Activated naive CD8-positive, alpha-beta T cell (primary cell): Measurements from ENCODE around the gene DCDC1.

Experiments used
- H3K27ac Mint-ChIP-seq: one replicate; pipeline ENCODE4 v1.8.0; 2021; ENCODE audit warnings: mixed read lengths
- H3K27me3 Mint-ChIP-seq: one replicate; pipeline ENCODE4 v1.8.0; 2021; ENCODE audit warnings: mixed read lengths
- H3K36me3 Mint-ChIP-seq: one replicate; pipeline ENCODE4 v1.8.0; 2021; ENCODE audit warnings: mixed read lengths
- H3K4me1 Mint-ChIP-seq: one replicate; pipeline ENCODE4 v1.8.0; 2021; ENCODE audit warnings: low read depth, mixed read lengths
- H3K4me3 Mint-ChIP-seq: one replicate; pipeline ENCODE4 v1.8.0; 2021; ENCODE audit warnings: mild to moderate bottlenecking, mixed read lengths
- H3K9me3 Mint-ChIP-seq: one replicate; pipeline ENCODE4 v1.8.0; 2021; ENCODE audit warnings: low read depth, mixed read lengths

The DCDC1 gene

DNA sequence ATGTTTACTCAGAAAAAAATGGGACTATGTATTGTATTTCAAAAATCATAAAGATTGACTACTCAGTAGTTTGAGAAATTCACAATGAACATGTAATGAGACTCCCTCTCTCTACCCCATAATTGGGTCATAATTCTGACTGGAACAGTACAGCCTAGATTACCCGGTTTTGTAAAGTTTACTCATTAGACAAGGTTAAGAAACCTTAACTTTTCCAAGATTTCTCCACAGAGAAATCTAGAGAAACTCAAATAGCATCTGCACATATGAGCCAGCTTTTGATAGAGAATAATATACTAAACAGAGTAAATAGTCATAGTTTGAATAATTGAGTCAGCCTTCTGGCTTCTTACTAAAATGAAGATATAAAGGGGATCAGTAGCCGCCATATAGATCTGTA is 452.3 kb downstream of the DCDC1 start:
- Mint-ChIP-seq H3K36me3 (no peaks in the 10 kb centered on the region), H3K27ac (no peak overlapping the region), H3K4me1 (no peaks in the 10 kb centered on the region), H3K9me3 (no peaks in the 10 kb centered on the region), H3K27me3 (peaks cover 7% of the 10 kb centered on the region), H3K4me3 (no peak overlapping the region)

DNA sequence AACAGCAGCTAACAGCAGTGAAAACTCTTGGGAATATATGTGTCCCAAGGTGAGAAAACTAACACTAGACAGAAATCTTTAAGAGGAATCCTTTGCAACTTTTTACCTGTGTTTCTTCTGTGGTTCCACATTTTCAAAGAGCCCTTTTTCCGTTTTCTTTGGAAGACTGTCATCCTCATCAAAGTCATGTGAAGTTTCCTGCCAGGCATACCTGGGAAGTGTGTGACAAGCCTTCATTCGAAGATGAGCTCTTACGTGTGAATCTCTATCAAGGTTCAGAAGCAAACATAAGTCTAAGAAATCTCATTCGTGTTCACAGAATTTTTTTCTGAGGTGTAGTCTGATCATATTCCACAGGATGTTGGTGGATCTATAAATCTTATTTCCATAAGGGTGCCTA is 452.8 kb downstream of the DCDC1 start:
- Mint-ChIP-seq H3K27me3 (peaks cover 7% of the 10 kb centered on the region), H3K4me3 (no peak overlapping the region), H3K27ac (no peak overlapping the region), H3K4me1 (no peaks in the 10 kb centered on the region), H3K9me3 (no peaks in the 10 kb centered on the region), H3K36me3 (no peaks in the 10 kb centered on the region)

DNA sequence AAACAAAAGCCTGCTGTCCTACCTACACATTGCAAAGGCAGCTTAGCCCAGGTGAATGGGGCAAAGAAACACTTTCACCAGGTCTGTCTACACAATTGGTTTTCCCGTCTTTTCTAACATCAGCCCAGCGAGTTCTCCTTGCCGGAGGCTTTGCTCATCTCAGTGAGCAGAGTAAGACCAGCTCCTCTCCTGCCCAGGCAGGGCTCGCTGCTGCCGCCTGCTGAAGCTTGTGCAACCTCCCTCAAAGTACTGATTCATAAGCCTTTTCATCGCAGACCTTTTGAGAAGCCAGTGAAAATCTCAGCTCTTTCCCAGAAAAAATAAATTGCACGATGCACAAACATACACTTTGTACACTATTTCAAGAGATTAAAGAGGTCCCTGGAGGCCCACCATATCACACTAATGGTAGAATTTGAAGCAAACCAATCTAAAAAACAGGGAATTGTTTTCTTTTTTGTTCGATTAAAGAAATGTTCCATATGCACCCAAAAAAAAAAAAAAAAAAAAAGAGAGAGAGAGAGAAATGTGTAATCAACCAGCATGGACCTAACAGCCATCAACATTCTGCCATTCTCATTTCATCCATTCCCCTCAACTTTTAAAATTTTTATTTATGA is 455.3 kb downstream of the DCDC1 start:
- no peak overlapping the region for H3K27ac Mint-ChIP-seq
- no peaks in the 10 kb centered on the region for H3K4me1 Mint-ChIP-seq
- no peak overlapping the region for H3K4me3 Mint-ChIP-seq
- H3K36me3 Mint-ChIP-seq = no peaks in the 10 kb centered on the region
- H3K9me3 Mint-ChIP-seq = no peaks in the 10 kb centered on the region
- H3K27me3 Mint-ChIP-seq = peaks cover 7% of the 10 kb centered on the region

DNA sequence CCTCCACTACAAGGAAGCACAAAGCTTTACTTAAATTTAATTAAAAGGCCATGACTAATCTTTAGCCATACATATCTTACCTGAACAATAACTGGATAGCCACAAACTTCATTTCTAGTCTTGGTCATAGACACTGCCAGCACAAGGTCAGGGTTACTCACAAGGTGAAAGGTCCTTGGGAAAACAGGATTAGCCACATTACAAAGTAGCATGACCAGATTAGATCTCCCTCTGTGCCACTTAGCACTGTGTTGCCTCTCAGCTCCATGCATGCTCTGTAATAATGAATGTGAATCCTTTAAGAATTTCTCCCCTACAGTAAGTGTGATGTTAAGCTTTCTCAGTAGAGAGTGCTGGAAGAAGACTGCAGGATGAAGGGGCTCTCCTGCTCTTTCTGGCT is 458.3 kb downstream of the DCDC1 start:
- H3K4me3 Mint-ChIP-seq = no peak overlapping the region
- no peaks in the 10 kb centered on the region for H3K36me3 Mint-ChIP-seq
- peaks cover 5% of the 10 kb centered on the region for H3K27me3 Mint-ChIP-seq
- peaks cover under 1% of the 10 kb centered on the region for H3K9me3 Mint-ChIP-seq
- no peak overlapping the region for H3K27ac Mint-ChIP-seq
- no peaks in the 10 kb centered on the region for H3K4me1 Mint-ChIP-seq

DNA sequence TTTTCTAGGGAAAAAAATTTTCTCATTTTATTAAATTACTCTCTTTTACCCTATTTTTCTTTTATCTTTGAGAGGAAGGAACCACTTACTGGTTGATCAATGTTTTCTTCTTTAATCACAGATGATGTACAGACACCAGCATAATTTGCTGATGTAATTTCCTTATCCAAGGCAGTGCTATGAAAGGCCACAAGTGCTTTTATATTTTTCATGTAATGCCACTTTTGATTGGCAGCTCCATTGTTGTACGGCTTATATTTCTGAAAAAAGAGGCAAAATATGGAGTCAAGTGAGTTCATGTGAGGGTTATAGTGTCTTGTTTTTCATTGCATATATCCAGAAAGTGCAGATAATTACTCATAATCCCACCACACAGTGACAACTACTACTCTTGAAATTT is 460.7 kb downstream of the DCDC1 start:
- Mint-ChIP-seq H3K36me3 (no peaks in the 10 kb centered on the region), H3K4me1 (no peaks in the 10 kb centered on the region), H3K27me3 (peaks cover 5% of the 10 kb centered on the region), H3K9me3 (peaks cover 4% of the 10 kb centered on the region), H3K27ac (no peak overlapping the region), H3K4me3 (no peak overlapping the region)

DNA sequence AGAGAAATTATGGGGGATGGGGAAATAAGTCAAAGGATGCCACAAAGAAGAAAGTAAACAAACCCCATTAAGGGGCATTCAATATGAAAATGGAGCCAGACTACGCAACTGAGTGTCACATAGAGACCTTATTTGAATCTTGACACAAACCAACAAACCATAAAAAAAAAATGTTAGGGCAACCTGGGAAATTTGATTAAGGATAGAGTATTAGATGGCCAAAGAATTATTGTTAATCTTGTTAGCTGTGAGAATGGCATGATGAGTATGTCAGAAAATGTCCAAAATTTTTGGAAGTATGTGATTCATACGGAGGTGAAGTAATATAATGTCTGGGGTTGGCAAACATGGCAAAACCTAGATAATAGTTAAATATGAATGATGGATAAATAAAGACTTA is 461.3 kb downstream of the DCDC1 start:
- Mint-ChIP-seq H3K4me3 (no peak overlapping the region), H3K27me3 (peaks cover 2% of the 10 kb centered on the region), H3K36me3 (no peaks in the 10 kb centered on the region), H3K4me1 (no peaks in the 10 kb centered on the region), H3K27ac (no peak overlapping the region), H3K9me3 (peaks cover 4% of the 10 kb centered on the region)

DNA sequence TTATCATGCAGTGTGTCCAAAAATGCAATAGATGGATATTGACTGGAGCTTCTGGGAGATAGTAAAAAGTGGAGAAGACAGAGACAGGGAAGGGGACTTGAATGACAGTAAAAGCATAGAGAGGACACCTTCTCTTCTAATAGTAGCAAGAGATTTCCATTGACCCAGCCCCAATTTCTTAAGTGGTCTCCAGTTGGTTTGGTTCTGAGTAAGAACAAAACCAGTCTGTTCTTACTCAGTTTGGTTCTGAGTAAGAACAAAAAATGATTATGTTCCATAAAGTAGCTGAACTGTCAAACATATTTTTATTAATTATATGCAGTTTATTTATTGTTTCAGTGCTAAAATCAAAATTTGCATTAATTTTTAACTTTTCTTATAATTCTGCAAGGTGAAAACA is 466.6 kb downstream of the DCDC1 start:
- Mint-ChIP-seq H3K36me3 (no peaks in the 10 kb centered on the region), H3K4me3 (no peak overlapping the region), H3K9me3 (peaks cover 4% of the 10 kb centered on the region), H3K27me3 (peaks cover 2% of the 10 kb centered on the region), H3K4me1 (no peaks in the 10 kb centered on the region), H3K27ac (no peak overlapping the region)

DNA sequence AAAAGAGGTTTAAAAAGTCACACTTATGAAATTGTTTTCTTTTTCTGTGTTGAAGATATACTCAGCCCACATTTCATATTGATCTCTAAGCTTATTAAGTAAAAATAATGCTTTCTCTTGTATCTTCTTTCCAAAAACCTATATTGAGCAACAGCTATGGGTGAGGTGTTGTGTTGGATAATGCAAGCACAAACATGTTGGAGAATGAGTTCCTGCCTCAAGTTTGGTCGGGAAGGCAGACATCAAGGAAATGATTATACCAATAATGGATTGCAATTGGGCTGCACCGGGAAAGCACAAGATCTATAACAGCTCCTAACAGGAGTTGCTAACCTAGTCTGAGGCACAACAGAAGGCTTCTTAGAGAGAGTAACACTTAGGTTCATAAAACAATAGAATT is 474.5 kb downstream of the DCDC1 start:
- H3K27ac Mint-ChIP-seq = no peak overlapping the region
- H3K4me3 Mint-ChIP-seq = no peak overlapping the region
- H3K27me3 Mint-ChIP-seq = peaks cover 3% of the 10 kb centered on the region
- H3K9me3 Mint-ChIP-seq = no peaks in the 10 kb centered on the region
- H3K36me3 Mint-ChIP-seq = no peaks in the 10 kb centered on the region
- no peaks in the 10 kb centered on the region for H3K4me1 Mint-ChIP-seq

DNA sequence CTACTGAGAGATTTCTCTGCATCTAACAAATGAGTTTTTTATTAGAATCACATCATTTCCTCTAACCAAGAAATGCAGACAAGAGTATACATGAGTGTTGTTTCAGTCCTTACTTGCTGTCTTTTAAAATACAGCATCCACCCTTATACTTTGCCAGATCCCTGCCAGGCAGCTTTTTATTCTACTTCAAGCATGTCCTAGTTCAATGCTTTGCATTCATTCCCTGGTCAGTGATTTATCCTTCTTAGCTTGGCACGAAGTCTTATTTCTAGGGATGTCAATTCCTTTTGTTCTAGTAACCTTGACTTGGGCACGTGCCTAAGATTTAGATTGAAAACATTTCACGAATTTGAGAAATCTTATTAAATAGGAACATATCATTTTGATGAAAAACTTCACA is 476.2 kb downstream of the DCDC1 start:
- Mint-ChIP-seq H3K27me3 (peaks cover 3% of the 10 kb centered on the region), H3K36me3 (no peaks in the 10 kb centered on the region), H3K9me3 (no peaks in the 10 kb centered on the region), H3K27ac (no peak overlapping the region), H3K4me3 (no peak overlapping the region), H3K4me1 (no peaks in the 10 kb centered on the region)

DNA sequence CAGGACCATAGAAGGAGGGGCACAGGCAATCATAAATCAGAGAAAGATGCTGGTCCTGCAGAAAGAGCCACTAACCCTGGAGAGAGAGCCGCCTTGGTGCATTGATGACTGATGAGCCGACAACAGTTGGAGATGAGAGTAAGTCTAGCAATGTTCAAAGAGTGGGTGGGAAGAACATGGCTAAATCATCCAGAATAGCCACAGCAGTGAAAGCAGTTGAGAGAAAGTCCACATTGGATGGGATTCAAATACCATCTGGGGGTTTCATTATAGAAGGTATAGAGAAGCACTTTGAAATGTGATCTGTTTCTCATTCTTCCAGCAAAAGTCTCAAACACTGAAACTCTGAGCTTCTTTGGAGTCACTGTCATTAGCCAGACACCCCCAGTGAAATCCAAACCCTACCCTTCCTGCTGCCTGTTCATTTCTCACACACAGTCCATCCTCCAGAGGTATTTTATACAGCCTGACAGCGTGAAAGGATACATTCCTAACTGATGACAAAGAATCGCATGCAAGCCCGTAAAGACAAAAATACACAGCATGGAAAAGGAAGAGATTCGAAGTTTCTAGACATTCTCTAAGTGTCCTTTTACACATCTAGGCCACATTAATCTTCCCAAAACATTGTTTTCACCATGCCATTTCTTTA is 480.3 kb downstream of the DCDC1 start:
- H3K4me3 Mint-ChIP-seq = no peak overlapping the region
- no peaks in the 10 kb centered on the region for H3K4me1 Mint-ChIP-seq
- H3K36me3 Mint-ChIP-seq = no peaks in the 10 kb centered on the region
- no peaks in the 10 kb centered on the region for H3K9me3 Mint-ChIP-seq
- no peaks in the 10 kb centered on the region for H3K27me3 Mint-ChIP-seq
- no peak overlapping the region for H3K27ac Mint-ChIP-seq

DNA sequence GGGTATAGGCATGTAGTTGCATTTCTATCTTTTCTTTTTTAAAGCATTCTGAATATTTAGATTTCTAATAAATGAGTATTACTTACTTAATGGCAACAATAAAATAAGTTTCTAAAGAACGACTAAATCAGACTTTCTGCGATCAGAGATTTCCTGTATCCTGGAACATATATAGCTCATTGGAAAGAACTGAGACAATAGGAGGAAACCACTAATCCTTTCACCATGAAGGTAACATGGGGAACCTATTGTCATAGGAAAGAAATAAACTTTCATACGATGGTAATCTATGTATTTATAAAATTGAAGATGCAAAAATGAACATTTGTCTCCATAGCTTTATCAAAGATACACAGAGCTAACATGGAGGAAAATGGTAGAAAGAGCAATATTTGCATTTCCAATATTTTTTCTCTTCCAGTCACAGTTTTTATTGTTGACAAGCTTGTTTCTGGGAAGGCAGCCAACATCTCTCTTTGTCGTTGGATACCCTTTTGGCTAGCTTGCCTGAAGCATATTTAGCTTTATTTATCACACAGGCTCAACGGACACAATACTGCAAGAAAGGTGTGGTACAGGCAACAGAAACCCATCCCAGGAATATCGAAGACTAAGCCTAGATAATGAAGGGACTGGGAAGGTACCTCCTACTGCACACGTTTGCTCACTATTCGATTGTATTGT is 490.1 kb downstream of the DCDC1 start:
- H3K4me1 Mint-ChIP-seq = no peaks in the 10 kb centered on the region
- no peak overlapping the region for H3K4me3 Mint-ChIP-seq
- H3K36me3 Mint-ChIP-seq = no peaks in the 10 kb centered on the region
- no peaks in the 10 kb centered on the region for H3K9me3 Mint-ChIP-seq
- H3K27ac Mint-ChIP-seq = no peak overlapping the region
- H3K27me3 Mint-ChIP-seq = no peaks in the 10 kb centered on the region

DNA sequence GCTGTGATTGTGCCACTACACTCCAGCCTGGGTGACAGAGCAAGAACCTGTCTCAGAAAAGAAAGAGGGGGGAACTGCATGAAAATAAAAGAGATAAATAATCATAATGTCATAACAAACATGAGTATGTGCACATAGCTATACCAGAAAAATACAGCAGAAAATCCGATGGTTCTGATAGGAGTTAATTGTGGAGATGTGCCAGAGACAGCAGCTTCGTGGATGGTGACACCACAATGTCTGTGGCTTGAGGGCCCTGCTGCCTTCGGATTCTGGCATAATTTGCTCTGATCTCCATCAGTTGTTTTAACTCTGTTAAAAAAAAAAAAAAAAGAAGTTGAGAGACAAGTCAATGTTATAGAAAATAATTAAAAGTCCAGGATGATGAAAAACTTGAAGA is 491.1 kb downstream of the DCDC1 start:
- H3K27ac Mint-ChIP-seq = no peak overlapping the region
- H3K9me3 Mint-ChIP-seq = no peaks in the 10 kb centered on the region
- no peaks in the 10 kb centered on the region for H3K27me3 Mint-ChIP-seq
- H3K4me3 Mint-ChIP-seq = no peak overlapping the region
- H3K4me1 Mint-ChIP-seq = no peaks in the 10 kb centered on the region
- no peaks in the 10 kb centered on the region for H3K36me3 Mint-ChIP-seq

DNA sequence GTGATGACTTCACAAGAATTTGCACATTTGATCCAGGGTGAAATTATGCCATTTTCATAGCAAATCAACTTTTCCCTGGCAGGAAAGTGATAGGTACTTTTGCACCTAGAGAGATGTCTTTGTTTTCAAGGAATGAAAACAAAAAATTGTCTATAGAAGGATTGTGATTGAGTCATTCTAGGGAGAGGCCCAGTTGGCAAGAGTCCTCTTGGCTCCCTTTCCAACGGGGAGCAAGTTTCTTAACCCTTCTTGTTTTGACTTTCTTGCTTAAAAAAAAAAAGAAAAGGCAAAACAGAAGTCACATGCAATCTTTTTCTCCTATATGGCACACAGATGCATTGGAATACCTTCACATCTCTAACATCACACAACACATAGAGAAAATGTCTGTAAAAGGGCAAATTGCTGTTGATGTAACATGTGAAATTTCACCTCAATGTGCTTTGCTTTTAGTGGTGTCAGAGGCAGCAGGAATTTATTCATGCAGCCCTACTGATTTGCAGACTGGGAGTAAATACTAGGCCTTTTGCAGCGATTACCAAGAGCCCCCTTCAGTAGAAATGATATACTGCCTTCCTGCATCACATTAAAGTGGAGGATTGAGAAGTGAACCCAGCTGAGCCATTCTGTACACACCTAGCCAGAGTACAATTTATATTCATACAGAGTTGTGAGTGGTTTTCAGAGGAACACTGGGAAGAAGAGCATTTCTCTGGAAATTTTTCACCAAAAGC is 492.7 kb downstream of the DCDC1 start:
- no peaks in the 10 kb centered on the region for H3K4me1 Mint-ChIP-seq
- H3K27me3 Mint-ChIP-seq = no peaks in the 10 kb centered on the region

DNA sequence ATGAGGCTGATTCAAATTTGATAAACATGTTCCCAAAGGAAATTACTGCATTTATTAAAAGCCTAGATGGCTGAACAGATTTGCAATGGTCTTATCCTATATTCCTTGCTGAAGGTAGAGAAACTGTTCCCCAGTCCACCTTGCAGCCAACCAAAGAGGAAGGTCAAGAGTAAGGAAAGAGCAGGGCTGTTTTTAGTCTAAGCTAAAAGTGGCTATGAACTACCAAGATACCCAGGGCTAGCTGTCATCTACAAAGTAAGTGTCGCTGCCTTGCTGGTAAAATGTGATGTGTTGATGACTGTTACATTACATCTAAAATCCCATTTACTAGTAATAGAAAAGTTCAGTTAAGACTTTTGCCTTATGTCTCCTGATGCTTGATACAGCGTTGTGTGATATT is 493.3 kb downstream of the DCDC1 start:
- Mint-ChIP-seq H3K27me3 (no peaks in the 10 kb centered on the region), H3K36me3 (no peaks in the 10 kb centered on the region), H3K4me3 (no peak overlapping the region), H3K4me1 (no peaks in the 10 kb centered on the region), H3K27ac (no peak overlapping the region), H3K9me3 (no peaks in the 10 kb centered on the region)

More for the DNA sequence above, 492.7 kb downstream of the DCDC1 start:
- Mint-ChIP-seq H3K4me3 (no peak overlapping the region), H3K36me3 (no peaks in the 10 kb centered on the region), H3K27ac (no peak overlapping the region), H3K9me3 (no peaks in the 10 kb centered on the region)

DNA sequence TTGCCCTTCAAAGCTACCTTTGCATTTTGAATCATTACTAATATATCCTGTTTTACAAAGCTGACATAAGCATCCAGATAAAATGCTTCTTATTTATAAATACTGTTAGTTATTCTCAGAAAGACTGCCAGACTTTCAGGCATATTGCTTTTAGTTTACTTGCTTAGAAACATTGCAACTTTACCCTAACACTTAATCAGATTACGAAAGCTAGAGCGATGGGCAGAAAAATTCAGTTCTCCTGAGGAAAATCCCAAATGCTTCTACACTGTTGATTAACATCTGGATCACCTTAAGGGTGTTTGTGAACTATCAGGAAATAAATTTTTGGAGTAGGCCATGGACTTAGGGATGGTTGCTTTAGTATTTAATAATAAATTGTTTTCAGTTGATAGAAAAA is 493.7 kb downstream of the DCDC1 start:
- H3K9me3 Mint-ChIP-seq = no peaks in the 10 kb centered on the region
- no peaks in the 10 kb centered on the region for H3K27me3 Mint-ChIP-seq
- H3K4me3 Mint-ChIP-seq = no peak overlapping the region
- no peaks in the 10 kb centered on the region for H3K36me3 Mint-ChIP-seq
- H3K4me1 Mint-ChIP-seq = no peaks in the 10 kb centered on the region
- H3K27ac Mint-ChIP-seq = no peak overlapping the region
